HTR-8/SVneo (cell line): ENCODE data around the gene TK2.
"Not testable (repeated sequence)": the region's sequence is repeated elsewhere in the genome, so short reads cannot be mapped to it uniquely, and the experiment has no call there.

Experiments used
- DNase-seq: peaks from one replicate; pipeline ENCODE4 v3.0.0; 2011; ENCODE audit warnings: low spot score, mixed read lengths; ENCODE audit not compliant: insufficient read length
- FAIRE-seq: peaks from 2 replicates; lab custom pipeline; 2011; peaks lifted over from hg19 to GRCh38; lab: Jason Lieb, UNC

The TK2 gene

DNA sequence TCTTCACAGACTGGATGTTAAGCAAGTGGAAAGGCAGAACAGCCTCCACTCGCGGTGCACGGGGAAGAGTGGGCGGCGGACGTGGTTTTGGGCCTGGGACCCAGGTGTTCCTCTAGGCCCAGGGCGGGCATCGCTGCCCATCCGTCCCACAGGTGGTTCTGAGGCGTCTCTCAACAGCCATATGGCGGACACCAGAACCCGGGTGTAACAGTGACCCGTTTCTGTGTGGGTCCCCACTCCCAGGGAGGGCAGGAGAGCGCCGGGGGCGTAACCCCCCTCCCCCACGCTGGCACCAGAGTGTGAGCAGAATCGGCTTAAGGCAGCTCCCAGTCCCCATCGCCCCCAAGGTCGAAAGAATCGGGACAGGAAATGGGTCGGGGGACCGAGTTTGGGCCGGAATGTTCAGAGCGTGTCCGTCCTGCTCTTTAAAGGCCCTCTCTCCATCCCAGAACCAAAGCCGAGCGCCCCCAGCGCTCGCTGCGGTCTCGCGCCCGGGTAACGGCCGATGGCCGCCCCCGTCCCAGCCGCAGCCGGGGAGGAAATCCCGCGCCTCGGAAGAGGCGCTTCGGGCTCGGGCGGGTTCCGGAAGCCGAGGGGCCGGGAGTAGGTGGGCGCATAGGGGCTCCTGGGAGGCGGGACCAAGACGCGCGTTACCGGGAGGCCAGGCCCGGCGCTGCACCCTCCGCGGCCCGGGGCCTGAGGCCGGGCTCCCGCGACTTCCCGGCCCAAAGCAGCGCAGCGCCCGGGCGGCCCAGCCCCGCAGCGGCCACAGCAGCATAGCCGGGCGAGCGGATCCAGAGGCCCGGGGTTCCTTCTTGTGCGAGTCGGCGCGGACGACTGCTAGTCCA is at the start of gene TK2:
Gene TK2, minus strand, starts transcription at position 839 of the 848 bp plus-strand sequence. Its CDS starts 61 bp downstream, at position 778.
- peak; percentile 69 for DNase-seq

GRCh38 chr16:66598111-66598510 is 48.2 kb upstream of the TK2 start:
- DNase-seq (no peak), FAIRE-seq (no peak)

More for the DNA sequence above, at the start of gene TK2:
- FAIRE-seq: no peak

DNA sequence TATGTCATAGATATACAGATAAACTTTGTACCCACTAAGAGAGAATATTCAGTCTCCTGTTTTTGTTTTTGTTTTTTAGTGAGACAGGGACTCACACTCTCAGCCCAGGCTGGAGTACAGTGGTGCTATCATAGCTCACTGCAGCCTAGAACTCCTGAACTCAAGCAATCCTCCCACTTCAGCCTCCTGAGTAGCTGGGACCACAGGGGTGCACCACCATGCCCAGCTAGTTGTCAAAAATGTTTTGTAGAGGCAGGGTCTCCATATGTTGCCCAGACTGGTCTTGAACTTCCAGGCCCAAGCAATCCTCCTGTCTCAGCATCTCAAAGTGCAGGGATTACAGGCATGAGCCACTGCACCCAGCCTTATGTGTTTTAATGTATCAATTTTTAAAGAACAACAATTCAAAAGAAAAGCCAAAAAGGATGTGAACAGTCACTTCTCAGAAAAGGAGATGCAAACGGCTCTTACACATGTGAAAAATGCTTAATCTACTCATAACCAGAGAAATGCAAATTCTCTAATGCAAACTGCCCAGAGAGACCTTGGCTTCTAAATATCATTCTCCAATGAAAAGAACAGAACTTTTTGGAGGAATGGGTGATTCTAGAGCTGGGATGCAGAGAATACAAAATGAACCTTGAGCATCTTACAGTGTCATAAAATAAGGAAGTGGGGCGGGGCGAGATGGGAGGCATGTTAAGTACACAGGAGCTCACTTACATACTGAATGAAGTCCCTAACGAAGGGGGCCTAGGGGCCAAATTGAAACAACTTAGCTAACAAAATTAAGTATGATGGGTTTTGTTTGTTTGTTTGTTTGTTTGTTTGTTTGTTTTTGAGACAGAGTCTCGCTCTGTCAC is 47.3 kb upstream of the TK2 start:
- no peak for FAIRE-seq
- no peak for DNase-seq

DNA sequence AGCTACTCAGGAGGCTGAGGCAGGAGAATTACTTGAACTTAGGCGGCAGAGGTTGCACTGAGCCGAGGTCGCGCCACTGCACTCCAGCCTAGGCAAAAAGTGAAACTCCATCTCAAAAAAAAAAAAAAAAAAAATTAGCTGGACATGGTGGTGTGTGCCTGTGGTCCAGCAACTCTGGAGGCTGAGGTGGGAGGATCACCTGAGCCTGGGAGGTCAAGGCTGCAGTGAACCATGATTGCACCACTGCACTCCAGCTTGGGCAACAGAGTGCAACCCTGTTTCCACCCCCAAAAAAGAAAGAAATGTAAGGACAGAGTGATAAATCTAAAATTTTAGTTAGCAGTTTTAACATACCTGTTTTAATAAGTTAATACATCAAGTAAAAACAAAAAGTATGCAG is 46.6 kb upstream of the TK2 start:
- DNase-seq, FAIRE-seq: not testable (repeated sequence)

- DNase-seq (no peak), FAIRE-seq (no peak)
Observed at GRCh38 chr16:66594739-66595138, 44.8 kb upstream of the TK2 start.

DNA sequence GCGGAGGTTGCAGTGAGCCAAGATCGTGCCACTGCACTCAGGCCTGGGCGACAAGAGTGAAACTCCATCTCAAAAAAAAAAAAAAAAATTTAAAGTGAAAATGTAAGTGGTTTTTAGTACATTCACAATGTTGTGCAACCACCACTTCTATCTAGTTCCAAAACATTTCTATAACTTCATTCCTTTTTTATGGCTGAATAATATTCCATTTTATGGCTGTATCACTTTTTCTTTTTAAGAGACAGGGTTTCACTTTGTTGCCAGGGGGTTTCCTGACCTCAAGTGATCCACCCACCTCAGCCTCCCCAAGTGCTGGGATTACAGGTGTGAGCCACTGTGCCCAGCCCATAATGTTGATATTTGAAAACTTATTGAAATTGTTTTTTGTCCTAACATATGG is 42.9 kb upstream of the TK2 start:
- FAIRE-seq: no peak
- no peak for DNase-seq

GRCh38 chr16:66592241-66592640 is 42.3 kb upstream of the TK2 start:
- no peak for FAIRE-seq

DNA sequence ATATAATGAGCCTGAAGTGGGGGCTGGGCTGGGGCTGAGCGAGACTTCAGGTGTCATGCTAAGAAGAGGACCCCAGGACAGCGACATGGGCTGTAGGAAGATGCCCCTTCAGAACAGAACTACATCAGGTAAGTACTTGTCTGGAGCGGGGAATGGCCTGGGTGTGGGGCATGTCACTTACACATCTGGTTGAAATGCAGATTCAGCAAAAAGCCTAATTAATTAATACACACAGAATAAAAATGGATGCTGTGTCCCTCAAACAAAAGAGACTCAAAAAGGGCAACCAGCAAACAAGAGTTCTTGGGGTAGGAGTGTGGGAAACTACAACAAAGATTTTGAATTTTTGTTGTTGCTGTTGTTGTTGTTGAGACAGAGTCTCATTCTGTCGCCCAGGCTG is 41.1 kb upstream of the TK2 start:
- DNase-seq: no peak
- no peak for FAIRE-seq

More at GRCh38 chr16:66592241-66592640, 42.3 kb upstream of the TK2 start:
- DNase-seq: no peak

DNA sequence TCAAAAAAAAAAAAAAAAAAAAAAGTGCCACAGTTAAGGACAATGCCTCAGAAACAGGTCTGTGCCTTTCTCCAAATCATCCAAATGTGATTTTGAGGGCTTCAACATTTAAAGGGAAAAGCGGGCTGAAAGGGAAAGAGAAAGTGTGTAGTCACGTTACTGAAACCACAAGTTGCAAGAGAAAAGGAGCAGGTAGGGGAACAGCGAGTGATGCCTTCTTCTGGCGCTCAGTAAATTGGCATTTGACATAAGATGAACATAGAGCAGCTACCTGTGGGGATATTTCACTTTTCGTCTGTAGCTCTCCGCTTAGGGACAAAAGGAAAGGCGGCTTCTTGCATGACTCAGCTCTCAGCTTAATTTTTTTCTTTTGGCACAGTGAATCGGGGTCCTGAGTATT is 40.4 kb upstream of the TK2 start:
- FAIRE-seq: no peak

DNA sequence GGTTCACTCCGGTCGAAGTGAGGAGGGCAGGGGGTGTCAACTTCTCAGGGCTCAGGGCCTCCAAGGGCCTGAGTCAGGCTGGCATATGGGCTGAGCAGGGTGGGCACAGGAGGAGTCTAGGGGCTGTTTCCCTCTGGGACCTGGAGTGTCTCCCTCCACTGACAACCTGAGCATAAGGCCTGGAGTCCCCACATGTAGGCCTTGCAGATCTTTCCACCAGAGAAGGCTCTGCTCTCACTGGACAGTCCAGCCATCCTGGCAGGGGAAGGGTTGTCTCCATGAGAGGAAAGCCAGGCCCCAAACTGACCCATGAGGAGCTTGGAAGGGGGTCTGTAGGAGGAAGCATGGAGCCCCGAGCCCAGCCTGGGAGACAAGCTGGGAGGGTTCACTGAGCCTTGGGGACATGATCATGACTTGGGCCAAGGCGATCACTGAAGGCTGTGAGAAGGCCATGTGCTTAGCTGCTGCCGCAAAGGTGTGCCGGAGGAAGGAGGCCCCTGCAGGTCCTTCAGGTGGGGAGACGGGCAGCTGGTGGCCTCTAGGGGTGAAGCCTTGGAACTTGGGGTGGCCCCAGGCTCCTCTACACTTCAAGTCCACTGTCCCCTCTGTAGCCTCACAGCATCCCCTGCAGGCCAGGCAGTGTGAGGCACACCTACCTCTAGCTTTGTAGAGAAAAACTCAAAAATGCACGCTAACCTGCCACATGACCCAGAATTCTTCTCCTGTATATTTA is 39.2 kb upstream of the TK2 start:
- DNase-seq (peak; percentile 62), FAIRE-seq (no peak)

More for the DNA sequence above, 40.4 kb upstream of the TK2 start:
- no peak for DNase-seq

GRCh38 chr16:66587881-66588600 is 38.1 kb upstream of the TK2 start:
- no peak for FAIRE-seq
- no peak for DNase-seq

GRCh38 chr16:66585481-66586239 is 35.7 kb upstream of the TK2 start:
- no peak for FAIRE-seq
- DNase-seq: no peak

GRCh38 chr16:66581246-66581952 is 31.5 kb upstream of the TK2 start:
- DNase-seq: no peak

GRCh38 chr16:66580605-66581209 is 30.8 kb upstream of the TK2 start:
- peak; percentile 96 for FAIRE-seq
- peak; percentile 86 for DNase-seq

More at GRCh38 chr16:66581246-66581952, 31.5 kb upstream of the TK2 start:
- FAIRE-seq: no peak

- FAIRE-seq (no peak), DNase-seq (no peak)
Observed at GRCh38 chr16:66578651-66579531, 29.0 kb upstream of the TK2 start, which contains the start of gene CMTM2. Gene CMTM2 (plus strand): TSS chr16:66579463. CDS start chr16:66579608, 145 bp downstream.

DNA sequence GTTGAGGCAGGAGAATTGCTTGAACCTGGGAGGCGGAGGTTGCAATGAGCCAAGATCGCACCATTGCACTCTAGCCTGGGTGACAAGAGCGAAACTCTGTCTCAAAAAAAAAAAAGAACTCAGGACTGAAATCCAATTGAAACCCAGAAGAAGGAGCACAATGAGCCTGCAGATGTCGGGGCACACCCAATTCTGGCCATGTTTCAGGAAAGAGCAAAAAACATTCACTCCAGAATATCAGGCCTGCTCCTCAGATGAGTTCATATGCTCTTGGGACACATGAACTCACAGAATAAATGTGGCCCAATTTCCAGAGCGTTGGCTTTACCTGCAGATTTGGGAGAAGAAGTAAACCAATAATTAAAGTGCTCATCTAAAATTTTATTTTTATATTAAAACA is 26.4 kb upstream of the TK2 start:
- FAIRE-seq (no peak), DNase-seq (no peak)

DNA sequence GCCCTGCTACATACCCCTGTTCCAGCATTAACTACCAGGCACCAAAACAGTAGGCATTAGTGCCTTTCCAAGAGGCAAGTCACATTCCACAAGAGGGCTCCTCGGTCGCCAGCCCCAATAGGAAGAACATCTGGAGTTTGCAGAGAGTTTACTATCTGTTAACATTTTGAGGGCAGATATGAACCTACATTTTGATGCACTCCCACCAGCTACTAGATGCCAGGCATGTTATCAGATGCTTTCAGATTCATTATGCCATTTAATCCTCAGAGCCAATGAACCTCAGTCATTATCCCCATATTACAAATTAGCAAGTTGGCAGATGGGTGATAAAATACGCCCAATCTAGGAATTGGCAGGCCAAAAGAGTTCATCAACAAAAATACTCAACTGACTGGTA is 25.1 kb upstream of the TK2 start:
- DNase-seq (no peak), FAIRE-seq (no peak)
